ENCODE measurements around the gene ADARB2.
"Not testable (repeated sequence)": the region's sequence is repeated elsewhere in the genome, so short reads cannot be mapped to it uniquely, and the experiment has no call there.

The ADARB2 gene

DNA sequence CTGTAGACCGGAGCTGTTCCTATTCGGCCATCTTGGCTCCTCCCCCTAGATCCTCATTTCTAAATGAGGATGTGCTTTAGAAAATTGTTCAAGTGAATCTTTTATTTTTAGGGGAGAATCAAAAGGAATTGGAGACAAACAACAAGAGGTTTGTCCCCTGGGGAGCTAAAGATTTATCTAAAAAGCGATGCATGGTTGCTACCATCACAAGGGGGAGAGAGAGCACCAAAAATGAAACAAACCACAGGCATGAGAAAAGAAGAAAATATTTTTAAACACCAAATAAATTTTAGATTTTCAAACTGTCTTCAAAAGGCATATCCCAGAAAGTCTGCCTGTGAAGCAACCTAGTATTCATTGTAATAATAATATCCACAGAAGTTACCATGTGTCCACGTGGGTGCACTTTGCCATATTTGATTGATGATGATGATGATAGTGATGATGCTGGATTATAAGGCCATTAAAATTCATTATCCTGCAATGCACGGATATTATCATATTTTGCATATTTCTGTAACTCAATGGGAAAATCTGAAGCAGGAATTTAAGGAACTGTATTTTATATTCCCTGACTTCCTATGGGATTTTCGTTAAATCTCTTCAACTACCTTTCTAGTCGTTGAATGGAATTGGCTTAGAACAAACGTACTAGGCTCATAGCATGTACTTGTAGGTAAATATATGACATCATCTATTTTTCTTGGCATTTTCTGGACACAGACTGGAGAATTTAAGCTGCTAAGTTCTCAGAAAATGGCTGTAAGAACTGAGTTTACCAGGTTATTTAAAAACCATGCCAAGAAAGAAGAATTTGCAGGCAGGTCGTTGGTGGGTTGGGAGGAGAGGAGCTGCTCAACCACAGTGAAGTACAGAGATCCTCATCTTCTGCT is 509.6 kb downstream of the ADARB2 start:
- no peak for DNase-seq (ENCODE audit: low read depth)

DNA sequence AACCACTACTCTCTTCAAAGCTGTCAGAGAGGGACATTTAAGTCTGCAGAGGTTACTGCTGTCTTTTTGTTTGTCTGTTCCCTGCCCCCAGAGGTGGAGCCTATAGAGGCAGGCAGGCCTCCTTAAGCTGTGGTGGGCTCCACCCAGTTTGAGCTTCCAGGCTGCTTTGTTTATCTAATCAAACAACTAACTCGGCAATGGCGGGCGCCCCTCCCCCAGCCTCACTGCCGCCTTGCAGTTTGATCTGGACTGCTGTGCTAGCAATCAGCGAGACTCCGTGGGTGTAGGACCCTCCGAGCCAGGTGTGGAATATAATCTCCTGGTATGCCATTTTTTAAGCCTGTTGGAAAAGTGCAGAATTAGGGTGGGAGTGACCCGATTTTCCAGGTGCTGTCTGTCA is 510.4 kb downstream of the ADARB2 start:
- DNase-seq (ENCODE audit: low read depth), result not testable (repeated sequence)

DNA sequence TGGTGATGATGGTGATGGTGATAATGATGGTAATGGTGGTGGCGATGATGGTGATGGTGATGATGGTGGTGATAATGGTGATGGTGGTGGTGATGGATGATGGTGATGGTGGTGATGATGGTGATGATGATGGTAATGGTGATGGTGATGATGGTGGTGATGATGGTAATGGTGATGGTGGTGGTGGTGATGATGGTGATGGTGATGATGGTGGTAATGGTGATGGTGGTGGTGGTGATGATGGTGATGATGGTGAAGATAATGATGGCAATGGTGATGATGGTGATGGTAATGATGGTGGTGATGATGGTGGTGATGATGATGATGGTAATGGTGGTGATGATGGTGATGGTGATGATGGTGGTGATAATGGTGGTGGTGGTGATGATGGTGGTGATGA is 517.5 kb downstream of the ADARB2 start:
- not testable (repeated sequence) for DNase-seq (ENCODE audit: low read depth)

DNA sequence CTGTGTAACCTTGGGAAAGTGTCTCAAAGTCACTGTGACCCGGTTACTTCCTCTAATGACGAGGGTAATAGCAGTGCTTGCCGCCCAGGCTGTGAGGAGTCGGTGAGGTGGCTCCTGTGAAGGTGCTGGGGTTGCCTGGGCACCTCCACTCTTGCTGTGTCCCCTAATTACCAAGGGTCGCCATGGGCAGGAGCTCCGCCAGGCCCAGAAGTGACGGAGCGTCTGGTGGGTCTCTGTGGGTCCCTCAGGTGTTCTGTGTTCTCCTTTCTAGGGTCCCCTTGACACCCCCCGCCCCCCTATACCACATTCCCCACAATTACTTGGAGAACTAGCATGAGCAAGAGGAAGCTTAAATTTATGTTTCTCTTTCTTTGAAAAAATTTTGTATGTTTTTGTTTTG is 519.7 kb downstream of the ADARB2 start:
- DNase-seq (ENCODE audit: low read depth), result no peak

DNA sequence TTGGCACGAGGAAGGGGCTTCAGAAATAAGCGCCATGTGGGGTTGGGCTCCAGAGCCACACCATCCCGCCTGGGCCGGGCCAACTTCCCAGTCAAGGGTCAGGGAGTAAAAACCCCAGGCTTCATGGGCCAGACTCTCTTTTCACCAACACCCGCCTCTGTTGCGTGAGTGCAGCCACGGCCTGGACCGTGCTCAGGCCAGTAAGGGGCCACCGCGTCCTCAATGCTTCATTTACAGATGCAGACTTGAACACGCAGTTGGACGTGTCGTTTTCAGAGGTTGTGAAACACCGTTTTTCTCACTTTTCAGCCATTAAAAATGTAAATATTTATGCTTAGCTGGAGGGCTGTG is 520.1 kb downstream of the ADARB2 start:
- DNase-seq (ENCODE audit: low read depth), result no peak

DNA sequence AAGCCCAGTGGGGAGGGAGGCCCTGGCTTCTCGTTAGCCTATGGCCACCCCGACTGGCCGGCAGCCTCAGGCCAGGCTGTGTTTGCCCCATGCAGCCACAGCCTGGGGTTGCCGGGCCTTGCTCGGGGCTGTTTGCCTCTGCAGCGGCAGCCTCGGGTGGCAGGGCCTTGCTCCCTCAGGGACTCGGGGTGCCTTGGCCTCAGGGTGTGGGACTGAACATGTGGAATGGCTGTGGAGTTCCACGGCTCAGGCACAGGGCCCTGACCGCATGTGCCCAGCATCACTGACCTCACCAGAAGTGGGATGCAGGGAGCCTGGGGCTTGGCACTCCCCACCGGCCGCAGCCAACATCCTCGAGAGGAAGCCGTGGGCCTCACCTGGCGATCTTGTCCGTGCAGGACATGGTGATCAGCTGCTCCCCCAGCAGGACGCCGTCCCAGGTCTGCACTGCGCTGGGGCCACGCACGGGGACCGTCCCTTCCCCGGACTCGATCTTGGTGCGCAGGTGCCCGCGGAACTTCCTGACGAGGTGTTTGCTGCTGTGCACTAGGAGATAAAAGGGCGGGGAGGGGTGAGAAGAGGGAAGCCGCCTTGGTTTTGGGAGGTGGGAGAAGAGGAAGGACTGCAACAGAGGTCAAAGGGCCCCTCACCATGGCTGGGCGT is 520.6 kb downstream of the ADARB2 start:
- no peak for DNase-seq (ENCODE audit: low read depth)

DNA sequence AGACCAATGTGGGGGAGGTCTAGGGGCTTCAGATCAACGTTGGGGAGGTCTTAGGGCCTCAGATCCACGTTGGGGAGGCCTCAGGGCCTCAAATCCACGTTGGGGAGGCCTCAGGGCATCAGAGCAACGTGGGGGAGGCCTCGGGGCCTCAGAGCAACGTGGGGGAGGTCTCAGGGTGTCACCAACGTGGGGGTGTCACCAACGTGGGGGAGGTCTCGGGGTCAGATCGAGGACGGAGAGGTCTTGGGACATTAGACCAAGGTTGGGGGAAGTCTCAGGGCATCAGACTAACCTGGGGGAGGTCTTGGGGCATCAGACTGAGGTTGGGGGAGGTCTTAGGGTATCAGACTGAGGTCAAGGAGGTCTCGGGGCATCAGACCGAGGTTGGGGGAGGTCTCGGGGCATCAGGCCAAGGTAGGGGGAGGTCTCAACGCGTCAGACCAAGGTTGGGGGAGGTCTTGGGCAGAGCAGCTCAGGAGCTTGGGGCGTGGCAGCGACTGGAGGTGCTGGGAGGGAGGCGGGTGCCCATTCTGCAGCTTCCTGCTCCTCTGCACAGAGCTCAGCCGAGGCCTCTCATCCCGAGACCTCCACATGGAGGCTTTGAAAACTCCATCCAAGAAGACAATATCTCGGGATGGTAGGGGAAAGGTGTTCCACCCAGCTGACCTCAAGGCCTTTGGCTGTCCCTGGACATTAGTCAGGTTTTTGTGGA is 521.3 kb downstream of the ADARB2 start:
- no peak for DNase-seq (ENCODE audit: low read depth)

DNA sequence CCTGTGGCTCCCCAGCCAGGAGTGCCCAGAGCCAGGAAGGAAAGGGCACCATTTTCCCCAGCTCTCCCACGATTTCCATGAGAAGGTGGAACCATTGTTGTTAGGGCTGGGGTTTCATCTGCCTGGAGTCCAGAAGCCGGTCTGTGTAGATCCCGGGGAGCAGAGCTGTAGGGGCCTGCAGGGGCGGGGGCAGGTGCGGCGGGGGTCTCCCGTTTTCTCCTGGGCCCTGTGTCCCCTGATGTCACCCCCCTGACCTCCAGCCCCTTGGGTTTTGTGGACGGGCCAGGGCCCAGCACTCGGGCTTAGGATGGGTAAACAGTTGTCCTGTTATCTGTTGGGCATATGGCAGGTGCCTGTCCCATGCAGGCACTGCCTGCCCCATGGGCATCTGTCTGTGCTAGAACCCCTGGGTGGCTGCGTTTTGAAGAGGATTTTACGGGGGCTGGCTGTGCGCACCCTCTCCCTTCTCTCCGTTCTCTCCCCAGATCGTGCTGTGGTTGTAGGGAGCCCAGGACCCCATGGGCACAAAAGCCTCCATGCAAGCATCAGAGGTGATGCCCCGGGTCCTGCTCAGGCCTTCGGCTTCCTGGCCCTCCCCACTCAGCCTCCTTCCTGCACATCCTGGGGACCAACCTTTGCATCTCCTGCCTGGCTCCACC is 522.3 kb downstream of the ADARB2 start:
- no peak for DNase-seq (ENCODE audit: low read depth)

DNA sequence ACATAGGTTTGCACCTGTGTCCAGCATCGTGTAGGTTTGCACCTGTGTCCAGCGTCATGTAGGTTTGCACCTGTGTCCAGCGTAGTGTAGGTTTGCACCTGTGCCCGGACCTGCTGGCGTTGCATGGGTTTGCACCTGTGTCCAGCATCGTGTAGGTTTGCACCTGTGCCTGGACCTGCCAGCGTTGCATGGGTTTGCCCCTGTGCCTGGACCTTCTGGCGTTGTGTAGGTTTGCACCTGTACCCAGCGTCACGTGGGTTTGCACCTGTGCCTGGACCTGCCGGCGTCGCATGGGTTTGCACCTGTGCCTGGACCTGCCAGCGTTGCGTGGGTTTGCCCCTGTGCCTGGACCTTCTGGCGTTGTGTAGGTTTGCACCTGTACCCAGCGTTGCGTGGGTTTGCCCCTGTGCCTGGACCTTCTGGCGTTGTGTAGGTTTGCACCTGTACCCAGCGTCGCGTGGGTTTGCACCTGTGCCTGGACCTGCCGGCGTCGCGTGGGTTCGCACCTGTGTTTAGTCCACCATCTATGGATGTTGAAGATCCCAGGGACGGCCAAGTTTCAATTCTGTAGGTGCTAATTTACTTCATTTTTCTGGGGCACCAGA is 523.2 kb downstream of the ADARB2 start:
- no peak for DNase-seq (ENCODE audit: low read depth)

DNA sequence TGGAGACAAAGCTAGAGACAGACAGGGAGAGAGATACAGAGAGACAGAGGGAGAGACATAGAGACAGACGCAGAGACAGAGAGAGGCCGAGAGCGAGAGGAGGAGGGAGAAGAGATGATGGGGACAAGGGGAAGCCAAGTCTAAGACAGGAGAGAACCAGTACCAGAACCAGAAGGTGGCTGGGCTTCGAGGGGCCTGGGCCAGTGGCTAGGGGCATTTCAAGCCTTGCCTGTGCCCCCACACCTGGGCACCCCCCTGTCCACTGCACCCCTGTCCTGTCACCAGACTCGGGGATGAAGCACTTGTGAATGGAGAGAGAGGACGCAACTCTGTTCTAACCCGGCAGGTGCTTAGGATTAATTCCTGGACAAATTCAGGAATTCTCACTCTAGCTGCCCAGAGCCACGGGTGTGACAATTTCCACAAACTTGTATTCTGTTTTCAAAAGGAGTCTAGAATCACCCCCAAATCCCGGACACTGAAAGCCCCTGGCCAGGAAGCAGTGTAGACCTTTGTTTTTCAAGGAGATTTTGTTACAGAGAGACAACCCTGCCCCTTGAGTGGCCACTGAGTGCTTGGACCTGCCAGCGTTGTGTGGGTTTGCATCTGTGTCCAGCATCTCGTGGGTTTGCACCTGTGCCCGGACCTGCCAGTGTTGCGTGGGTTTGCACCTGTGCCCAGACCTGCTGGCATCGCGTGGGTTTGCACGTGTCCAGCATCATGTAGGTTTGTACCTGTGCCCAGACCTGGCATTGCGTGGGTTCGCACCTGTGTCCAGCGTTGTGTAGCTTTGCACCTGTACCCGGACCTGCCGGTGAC is 523.9 kb downstream of the ADARB2 start:
- DNase-seq (ENCODE audit: low read depth), result no peak

DNA sequence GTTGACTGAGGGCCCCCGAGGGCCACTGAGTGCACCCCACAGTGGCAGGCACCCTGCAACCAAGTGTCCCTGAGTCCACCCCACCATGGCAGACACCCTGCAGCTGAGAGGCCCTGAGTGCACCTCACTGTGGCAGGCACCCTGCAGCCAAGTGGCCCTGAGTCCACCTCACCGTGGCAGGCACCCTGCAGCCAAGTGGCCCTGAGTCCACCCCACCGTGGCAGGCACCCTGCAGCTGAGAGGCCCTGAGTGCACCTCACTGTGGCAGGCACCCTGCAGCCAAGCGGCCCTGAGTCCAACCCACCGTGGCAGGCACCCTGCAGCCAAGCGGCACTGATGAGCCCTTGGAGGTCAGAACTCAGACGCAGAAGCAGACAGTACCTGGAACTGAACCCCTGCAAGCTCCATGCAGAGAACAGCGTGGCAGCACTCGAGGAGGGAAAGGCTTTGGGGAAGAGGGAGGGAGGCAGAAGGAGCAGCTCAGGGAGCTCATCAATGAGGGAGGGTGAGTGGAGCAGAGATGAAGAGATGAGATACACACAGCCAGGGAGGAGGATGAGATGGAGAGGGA is 524.7 kb downstream of the ADARB2 start:
- DNase-seq (ENCODE audit: low read depth), result no peak

DNA sequence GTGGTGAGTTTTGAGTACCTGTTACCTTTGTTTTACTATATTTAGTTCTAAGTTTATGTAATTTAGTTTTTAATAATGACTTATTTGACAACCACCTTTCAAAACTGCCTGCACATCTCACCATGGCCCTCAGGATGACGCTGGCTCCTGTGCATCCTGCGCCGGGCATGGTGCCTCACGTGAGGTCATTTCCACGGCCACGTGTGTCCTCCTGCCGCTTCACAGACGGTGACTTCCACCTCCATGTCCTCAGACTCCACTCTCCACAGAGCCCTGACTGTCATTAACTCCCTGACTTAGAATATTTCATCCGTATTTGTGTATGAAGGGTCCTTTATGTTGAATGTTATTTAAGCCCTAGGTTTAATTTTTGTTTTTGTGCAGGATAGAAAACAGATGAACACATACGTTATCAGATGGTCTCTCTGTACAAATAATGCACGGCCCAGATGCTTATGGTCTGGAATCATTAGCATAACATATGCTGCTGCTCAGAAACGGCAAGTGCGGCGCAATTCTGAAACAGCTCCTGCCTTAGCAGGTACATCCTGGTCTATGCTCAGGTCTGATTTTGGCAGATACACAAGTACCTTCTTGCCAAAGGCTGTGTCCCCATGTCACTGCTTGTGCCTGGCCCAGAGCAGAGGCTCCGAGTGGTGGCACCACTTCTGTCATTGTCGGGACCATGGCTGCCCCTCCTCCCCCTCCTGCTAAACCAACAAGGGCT is 525.3 kb downstream of the ADARB2 start:
- DNase-seq (ENCODE audit: low read depth), result no peak

DNA sequence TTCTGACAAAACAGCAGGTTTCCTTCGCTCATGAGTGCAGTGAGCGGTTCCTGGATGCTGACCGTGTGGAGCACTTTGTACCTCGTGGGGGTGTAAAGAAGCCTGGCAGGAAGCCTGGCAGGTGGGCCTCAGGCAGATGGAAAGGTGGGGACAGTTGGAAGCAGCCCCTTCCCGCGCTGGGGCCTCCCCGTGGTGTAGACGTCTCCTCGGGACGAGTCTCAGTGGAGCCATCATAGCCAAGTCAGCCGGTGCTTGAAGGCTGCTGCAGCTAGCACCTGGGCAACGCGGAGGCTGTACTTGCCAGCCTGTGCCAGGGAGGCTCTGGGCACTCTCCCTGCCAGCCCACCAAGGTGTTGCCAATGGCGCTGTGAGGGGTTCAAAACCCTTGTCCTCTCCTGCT is 526.7 kb downstream of the ADARB2 start:
- DNase-seq (ENCODE audit: low read depth), result no peak

DNA sequence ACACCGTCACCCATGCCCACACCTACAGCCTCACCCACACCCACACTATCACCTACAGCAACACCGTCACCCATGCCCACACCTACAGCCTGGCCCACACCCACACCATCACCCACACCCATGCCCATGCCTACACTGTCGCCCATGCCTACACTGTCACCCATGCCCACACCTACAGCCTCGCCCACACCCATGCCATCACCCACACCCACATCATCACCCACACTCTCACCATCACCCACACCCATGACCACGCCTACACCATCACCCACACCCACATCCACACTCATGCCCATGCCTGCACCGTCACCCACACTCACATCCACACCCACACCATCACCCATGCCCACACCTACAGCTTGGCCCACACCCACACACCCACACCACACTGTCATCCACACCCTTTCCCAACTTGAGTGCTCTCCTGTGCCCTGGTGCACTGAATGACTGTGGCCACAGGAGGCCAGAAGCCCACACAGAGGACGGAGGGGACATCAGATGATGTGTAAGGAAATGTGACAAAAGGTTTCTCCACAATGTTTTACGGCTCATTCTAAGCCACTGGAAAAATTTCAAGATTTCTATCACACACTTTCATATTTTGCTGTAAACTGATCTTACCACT is 527.9 kb downstream of the ADARB2 start:
- DNase-seq (ENCODE audit: low read depth), result no peak

DNA sequence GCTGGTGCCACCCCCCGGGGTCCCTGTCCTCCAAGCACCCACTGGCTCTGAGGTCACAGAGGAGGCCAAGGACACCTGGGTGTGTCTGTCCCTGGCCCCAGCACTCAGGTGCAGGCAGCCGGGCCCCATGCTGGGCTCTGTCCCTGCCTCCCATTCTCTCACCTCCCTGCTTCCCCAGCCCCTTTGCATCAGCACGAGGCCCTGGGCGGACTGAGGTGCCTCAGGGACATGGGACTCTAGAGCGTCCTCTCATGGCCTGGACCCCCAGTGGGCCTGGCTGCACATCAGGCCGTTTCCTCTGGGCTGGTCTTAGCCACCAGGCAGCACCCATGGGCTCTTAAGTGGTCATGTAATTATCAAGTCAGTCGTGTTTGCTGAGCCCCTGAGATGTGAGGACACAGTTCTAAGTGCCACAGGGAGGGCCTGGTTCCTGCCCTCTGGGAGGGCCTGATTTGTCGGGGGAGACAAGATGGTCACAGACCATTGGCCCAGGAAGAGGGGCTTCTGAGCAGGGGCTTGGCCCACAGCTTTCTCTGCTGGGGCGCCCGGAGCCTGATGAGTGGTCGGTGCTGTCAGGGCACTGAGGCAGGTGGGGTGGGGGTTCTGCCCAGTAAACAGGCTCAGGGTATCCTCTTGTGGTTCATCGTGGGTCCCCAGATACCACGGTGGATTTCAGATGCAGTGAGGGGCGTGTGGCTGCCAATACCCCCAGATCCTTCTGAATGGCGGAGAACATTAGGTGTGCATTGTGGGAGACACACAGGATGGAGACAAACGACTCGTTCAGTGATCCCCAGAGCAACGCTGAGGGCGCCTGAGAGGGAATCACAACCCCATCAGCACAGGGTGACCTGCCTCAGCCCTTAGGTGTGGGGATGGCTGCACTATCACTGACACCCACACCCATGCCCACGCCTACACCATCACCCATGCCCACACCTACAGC is 528.7 kb downstream of the ADARB2 start:
- DNase-seq (ENCODE audit: low read depth), result no peak

DNA sequence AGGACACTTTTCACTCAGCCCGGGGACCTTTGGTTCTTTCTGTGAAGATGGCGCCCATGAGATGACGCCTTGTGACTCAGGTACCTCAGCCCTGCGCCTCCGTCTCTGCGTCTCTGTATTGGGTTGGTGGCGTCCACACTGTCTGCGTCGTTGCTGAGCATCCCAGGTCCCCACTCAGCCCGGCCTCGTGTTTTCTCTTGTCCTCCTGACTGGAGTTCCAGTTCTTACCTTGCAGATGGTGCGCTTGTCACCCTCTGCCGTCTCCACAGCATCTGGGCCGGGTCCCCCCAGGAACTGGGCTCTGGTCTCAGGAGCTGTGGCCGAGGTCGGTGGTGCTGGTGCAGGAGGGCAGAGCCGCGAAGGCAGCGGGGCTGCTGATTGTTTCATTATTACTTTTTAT is 530.7 kb downstream of the ADARB2 start:
- no peak for DNase-seq (ENCODE audit: low read depth)

DNA sequence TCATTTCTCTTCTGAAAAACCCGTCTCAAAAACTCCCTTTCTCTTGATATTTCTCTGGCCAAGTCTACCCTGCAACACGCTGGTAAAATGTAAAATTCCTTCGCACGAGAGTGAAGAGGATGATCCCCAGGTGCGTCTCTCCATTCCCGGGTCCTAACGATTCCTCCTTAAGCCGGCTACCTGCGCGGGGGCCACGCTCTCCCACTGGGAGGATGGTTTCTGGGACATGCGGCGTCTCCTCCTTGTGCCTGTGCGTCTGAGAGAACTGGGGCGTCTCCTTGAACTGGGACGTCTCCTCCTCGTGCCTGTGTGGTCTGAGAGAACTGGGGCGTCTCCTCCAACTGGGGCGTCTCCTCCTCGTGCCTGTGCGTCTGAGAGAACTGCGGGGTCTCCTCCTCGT is 531.2 kb downstream of the ADARB2 start:
- DNase-seq (ENCODE audit: low read depth), result no peak

DNA sequence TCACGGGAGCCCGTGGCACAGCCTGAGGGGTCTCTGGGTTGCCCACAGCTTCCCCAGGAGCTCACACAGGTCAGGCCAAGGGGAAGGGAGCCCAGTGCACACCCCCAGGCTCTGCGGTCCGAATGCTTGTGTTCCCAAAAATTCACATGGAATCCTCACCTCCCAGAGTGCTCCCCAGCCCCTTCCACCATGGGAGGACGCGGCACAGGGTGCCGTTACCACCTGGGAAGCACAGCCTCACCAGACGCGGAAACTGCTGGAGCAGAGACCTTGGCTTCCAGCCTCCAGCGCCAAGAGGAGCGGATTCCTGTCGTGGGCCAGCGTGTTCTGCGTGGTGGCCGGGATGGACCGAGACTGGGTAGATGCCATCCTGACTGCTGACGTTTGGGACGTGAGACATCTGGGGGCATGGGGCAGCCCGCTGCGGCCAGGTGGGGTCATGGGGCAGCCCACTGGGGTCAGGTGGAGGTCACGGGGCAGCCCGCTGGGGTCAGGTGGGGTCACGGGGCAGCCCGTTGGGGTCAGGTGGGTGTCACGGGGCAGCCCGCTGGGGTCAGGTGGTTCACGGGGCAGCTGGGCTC is 531.8 kb downstream of the ADARB2 start:
- DNase-seq (ENCODE audit: low read depth), result no peak
